NCI-H2227 (cell line): ENCODE results near the gene BMF.
"Not testable (repeated sequence)": the region's sequence is repeated elsewhere in the genome, so short reads cannot be mapped to it uniquely, and the experiment has no call there.

Experiments
- DNase-seq: peaks from one replicate; lab custom pipeline; 2025; ENCODE audit not compliant: unreplicated experiment; lab: John Stamatoyannopoulos, UW

BMF gene

DNA sequence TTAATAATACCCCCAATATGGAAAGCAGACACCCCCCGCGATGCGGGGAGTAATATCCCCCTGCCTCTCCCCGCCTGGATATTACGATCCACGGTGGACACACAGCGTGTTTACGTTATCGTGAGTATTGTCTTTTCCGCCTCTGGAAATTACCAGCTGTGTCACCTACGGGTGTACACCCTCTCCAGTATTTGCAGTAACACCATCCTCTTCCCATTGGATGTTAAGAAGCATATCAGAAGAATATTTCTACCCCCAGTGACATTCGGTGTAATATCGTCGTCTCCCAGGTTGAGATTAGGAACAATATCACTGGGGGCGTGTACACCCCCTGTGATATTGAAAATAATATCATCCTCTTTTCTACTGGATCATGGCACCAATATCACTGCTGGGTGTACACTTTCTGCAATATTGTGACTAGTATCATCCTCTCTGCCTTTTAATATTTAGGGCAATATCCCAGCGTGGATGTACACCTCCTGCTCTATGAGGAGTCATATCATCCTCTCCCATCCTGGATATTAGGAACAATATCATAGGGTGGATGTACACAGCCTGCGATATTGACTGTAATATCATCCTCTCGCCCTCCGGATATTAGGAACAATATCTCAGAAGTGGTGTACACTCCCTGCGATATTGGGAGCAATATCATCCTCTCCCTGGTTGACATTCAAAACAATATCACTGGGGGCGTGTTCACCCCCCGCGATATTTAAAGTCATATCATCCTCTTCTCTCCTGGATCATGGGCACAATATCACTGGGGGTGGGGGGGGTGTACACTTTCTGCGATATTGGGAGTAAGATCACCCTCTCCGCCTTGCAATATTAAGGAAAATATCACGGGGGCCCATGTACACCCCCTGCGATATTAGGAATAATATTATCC is 20.3 kb upstream of the BMF start:
- no peak for DNase-seq

DNA sequence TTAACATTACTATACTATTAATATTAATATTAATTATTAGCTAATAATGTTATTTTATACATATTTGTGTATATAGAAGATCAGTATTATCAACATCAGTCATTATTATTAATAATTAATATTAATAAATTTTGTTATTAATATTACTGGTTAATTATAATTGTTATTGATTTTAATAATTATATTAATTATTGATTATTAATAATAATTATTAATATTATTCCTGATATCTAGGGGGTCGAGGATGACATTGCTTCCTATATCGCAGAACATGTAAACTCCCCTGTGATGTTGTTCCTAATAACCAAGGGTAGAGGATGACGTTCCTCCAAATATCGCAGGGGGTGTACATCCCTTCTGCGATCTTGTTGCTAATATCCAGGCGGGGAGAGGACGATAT is 17.3 kb upstream of the BMF start:
- DNase-seq, result no peak

- DNase-seq, result not testable (repeated sequence)
Observed at GRCh38 chr15:40124807-40125285, 16.2 kb upstream of the BMF start.

GRCh38 chr15:40124333-40124732 is 15.7 kb upstream of the BMF start:
- not testable (repeated sequence) for DNase-seq

GRCh38 chr15:40123863-40124262 is 15.2 kb upstream of the BMF start:
- DNase-seq, result not testable (repeated sequence)

- not testable (repeated sequence) for DNase-seq
Observed at GRCh38 chr15:40122989-40123388, 14.3 kb upstream of the BMF start.

DNA sequence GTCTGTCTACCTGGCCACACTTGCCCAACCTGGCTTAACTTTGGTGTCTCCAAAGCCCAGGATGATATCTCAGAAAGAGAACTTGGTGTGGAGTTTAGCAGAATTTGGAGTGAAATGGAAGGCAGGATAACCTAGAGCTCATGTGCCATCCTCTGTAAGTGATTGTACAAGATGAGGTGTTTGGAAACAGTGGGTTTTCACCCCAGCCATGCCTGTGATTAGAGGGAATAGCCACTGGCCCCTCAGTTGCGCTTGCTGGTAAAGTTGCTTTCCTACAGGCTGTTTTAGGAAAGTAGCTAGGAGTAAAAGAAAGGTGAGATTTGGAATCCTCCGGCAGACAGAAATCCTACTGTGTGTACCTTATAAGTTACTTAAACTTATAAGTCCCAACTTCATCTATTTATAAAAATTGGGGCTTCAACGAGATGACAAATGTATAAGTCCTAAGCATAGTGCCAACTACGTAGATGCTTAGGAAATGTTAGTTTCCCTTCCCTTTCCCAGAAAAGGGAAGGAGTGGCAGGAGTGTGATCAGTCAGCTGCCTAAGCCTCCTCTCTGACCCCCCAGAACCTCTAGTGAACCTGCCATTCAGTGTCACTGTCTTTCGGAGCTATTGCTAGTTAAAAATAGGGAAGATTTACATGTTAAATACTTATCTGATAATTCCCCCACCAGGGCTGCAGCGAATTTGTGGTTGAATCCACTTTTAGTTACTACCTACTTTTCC is 13.4 kb upstream of the BMF start:
- no peak for DNase-seq

- no peak for DNase-seq
Observed at GRCh38 chr15:40118473-40118872, 9.8 kb upstream of the BMF start.

DNA sequence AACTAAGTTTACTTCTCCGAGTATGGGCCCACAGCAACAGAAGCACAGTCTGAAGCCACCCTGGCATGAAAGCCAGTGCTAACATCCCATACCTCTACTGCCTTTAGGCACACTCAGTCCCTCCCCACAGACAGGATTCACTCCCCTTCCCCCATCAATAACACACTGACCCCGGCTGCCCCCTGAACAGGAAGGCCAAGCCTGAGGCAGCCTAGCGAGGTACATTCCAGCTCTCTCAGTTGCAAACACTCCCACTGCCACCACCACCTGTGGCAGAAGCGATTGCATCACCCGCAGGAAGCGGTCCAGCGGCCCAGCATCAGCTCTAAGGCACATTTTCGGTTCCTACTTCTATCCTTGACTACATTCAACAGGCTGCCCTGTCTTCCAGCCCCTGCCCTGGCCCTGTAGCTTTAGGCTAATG is 7.0 kb upstream of the BMF start:
- no peak for DNase-seq

DNA sequence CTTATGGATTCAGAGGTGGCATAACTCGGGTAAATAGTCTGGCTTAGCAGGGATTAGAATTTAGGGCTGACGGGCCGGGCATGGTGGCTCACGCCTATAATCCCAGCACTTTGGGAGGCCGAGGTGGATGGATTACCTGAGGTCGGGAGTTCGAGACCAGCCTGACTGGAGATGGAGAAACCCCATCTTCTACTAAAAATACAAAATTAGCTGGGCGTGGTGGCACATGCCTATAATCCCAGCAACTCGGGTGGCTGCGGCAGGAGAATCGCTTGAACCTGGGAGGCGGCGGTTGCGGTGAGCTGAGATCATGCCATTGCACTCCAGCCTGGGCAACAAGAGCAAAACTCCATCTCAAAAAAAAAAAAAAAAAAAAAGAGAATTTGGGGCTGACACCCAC is 6.4 kb upstream of the BMF start:
- not testable (repeated sequence) for DNase-seq

- DNase-seq, result no peak
Observed at GRCh38 chr15:40114218-40114617, 5.5 kb upstream of the BMF start.

- DNase-seq, result no peak
Observed at GRCh38 chr15:40112789-40113188, 4.1 kb upstream of the BMF start.

GRCh38 chr15:40111888-40112287 is 3.2 kb upstream of the BMF start:
- DNase-seq, result no peak

DNA sequence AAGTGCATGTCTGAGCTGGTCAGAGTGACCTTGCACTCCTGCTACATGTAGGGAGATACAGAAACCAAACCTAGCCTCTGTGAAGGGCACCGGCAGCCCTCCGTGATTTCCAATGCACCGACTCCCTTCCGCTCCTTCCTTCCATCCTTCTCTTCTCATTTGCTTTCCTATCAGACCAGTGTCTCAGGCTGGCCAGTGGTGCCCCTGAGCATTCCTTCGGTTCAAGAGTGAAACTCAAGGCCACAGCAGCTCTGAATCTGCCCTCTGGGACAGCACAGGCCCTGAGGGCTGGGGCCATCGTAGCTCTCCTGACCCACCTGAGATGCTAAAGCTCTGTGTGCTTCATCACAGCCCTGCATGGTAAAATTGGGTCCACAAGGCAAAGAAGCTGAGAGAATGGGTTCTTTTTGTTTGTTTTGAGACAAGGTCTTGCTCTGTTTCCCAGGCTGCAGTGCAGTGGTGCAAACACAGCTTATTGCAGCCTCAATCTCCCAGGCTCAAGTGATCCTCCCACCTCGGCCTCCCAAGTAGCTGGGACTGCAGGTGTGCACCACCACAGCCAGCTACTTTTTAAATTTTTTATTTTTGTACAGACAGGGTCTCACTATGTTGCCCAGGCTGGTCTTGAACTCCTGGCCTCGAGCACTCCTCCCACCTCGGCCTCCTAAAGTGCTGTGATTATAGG is 2.3 kb upstream of the BMF start:
- DNase-seq, result no peak

GRCh38 chr15:40108061-40108854 is 421 bp downstream of the BMF start:
- DNase-seq, result peak; percentile 40

GRCh38 chr15:40106203-40107161 is 2.2 kb downstream of the BMF start:
- DNase-seq, result no peak

GRCh38 chr15:40105517-40106202 is 3.0 kb downstream of the BMF start:
- DNase-seq, result no peak

- peak; percentile 80 for DNase-seq
Observed at GRCh38 chr15:40104865-40105516, 3.7 kb downstream of the BMF start.
